HG02973 (cell line): Measurements from ENCODE around the gene TMEM53.

ENCODE experiments used
- ATAC-seq: cut with Tn5 transposase; IDR thresholded peaks from one replicate; pipeline ENCODE4 v1.9.1; 2021; ENCODE audit warnings: moderate library complexity; ENCODE audit not compliant: unreplicated experiment

TMEM53 gene

GRCh38 chr1:44631647-44632539 lies 42.4 kb downstream of the TMEM53 start:
- peak; percentile 55 for ATAC-seq

GRCh38 chr1:44631333-44631646 lies 43.0 kb downstream of the TMEM53 start:
- no peak for ATAC-seq

GRCh38 chr1:44630116-44630515 lies 44.2 kb downstream of the TMEM53 start:
- no peak for ATAC-seq

DNA sequence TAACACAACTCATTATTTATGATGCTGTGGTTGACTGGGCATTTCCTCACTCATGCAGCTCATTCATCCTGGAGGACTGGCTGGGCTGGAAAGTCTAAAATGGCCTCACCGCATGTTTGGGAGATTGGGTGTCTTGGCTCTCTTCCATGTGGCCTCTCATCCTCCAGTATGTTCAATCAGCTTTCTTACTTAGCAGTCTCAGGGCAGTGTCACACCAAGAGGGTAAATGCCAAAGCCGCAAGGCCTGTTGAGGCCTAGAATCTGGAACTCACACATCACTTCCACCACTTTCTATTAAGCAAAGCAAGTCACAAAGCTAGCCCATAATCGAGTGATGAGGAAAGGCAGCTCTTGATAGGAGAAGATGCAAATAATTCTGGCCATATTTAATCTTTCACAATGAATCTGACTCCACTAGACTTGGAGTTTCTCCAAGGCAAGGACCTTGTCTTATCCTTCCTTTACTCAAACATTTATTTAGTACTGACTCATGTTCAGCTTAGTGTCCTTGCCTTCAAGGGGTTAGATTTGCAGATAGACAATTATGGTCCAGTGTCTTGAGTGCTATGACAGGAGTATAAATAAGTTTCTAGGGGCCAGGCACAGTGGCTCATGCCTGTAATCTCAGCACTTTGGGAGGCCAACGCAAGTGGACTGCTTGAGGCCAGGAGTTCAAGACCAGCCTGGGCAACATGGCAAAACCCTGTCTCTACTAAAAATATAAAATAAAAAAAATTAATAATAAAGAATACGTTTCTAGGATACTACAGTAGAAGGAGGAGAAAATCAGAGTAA lies 45.1 kb downstream of the TMEM53 start:
- no peak for ATAC-seq

- no peak for ATAC-seq
These were observed 48.9 kb downstream of the TMEM53 start for GRCh38 chr1:44625348-44625747.

DNA sequence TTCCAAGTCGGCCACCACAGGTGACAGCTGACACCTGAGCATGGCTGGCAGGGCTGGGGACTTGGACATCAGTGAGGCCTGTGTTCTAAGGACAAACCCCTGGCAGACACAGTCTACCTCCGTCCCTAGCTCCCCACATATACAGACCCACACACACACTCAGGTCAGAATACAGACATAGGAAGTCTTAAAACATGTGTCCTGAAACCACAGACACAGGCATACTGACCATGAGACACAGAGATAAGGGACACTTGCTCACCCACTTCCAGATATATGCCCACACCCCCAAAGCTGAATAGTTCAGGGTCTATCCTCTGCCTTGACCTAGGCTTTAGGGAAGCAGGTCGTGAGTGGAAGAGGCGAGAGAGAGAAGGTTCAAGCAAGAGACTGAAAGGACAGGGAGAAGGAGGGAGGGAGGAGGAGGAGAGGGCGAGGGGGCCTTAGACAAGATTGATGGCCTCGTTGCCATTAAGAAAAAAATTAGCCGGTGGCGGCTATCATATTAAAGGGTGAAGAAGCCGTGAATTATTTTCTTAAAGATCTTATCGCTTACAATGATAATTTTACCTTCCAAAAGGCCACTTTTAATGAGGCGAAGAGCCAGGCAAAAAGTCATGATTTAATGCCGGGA lies 49.9 kb downstream of the TMEM53 start:
- ATAC-seq: no peak

DNA sequence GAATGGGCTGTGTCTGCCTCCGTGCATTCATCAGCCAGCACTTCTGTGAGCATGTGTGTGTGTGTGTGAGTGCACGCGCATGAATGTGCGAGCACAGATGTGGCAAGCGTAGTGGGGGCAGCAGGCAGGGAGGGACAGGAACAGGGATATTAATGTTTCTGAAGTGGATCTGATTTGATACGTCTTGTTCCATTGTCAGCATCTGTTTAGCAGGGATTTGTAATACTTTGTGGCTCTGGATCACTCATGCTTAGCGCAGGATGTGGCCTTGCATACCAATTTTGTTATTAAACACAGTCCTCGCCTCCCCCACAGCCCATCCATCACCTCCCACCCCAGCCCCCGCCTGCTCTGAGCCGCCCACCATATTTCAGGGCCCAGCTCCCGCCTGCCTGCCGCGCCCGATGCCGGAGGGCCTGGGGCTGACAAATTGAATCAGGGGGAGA lies 52.4 kb downstream of the TMEM53 start:
- no peak for ATAC-seq

GRCh38 chr1:44620072-44620471 lies 54.2 kb downstream of the TMEM53 start:
- ATAC-seq: no peak

GRCh38 chr1:44619261-44619900 lies 54.9 kb downstream of the TMEM53 start:
- ATAC-seq: no peak

DNA sequence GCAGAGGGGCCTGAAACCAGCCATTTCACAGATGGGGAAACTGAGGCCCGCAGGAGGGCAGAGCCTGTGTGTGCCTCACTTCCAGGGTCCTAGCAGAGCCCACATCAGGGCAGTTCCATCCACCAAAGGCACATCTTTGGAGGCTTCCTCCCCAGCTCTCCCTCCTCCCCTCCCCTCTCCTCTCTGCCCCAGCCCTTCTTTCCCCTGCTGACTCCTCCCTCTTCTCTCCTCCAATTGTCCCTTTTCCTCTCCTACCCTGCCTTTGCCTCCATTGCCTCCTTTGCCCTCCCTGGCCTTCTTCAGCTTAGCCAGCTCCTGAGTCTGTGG lies 56.6 kb downstream of the TMEM53 start:
- ATAC-seq: no peak

GRCh38 chr1:44616991-44617702 lies 57.1 kb downstream of the TMEM53 start:
- no peak for ATAC-seq

GRCh38 chr1:44616284-44616990 lies 57.8 kb downstream of the TMEM53 start:
- no peak for ATAC-seq

GRCh38 chr1:44613941-44614340 lies 60.3 kb downstream of the TMEM53 start:
- ATAC-seq: no peak

- no peak for ATAC-seq
These were observed 62.4 kb downstream of the TMEM53 start for GRCh38 chr1:44611866-44612265.

DNA sequence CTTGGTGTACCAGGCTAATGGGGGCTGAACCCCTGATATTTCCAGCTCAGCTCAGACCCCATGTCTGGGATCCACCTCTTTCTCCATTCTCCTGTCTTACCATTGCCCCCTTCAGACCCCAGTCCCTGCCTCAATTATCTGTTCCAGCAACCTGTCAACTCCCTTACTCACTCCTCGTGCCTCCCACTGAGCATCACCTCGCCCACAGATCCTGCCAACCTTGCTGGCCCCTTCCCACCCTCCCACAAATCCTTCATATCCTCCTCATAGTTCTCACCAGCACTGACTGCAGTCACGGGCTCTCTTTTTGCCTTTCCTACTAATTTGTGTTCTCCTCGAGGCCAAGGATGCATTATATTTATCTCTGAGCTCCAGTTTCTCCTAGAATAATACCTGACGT lies 62.9 kb downstream of the TMEM53 start:
- ATAC-seq: no peak

GRCh38 chr1:44610527-44611148 lies 63.6 kb downstream of the TMEM53 start:
- no peak for ATAC-seq

DNA sequence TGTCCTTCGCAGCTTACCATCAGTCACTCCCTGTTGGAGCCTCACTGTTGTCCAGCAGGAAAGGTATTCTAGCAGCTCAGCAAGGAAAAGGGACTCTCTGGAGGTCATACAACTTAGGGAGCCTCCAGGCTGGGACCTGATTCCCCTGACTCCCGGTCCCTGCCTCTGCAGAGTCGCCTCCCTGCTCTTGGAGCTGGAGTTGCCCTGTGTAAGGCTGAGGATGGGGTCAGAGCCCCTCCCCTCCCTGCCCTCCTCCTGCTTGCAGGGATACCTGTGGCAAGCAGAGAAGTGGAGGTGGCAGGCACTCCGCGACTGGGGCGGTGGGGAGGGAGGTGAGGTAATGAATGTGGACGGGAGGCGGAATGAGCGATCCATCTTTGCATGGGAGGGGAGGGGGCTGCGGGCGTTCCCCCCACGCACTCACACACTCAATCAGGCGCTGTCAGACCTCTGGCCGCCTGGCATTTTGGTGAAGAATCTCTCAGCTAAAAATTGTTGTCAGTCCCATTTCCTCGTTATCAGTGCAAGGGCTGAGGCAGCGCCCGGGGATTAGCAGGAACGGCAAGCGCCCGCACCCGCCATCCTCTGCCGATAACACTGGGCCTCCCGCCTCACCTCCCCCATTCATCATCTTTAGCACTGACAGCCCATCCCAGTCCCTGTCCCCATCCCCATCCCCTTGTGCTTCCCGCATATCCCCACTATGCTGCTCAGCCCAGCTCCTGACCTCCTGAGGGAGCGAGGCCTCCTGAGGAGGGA lies 64.3 kb downstream of the TMEM53 start:
- ATAC-seq: no peak

GRCh38 chr1:44609412-44609767 lies 64.9 kb downstream of the TMEM53 start:
- no peak for ATAC-seq

GRCh38 chr1:44608141-44608540 lies 66.1 kb downstream of the TMEM53 start:
- no peak for ATAC-seq
